CD1c-positive myeloid dendritic cell (primary cell): Measurements from ENCODE around the gene VCAN.

ENCODE experiments used
- DNase-seq: peaks from one replicate; pipeline ENCODE4 v3.0.0-alpha.2; 2016; ENCODE audit errors: extremely low spot score

VCAN gene

GRCh38 chr5:83531661-83532060, 60.1 kb downstream of the VCAN start:
- no peak for DNase-seq

- no peak for DNase-seq
Measured at GRCh38 chr5:83538786-83539462, 67.4 kb downstream of the VCAN start.

- no peak for DNase-seq
Measured at GRCh38 chr5:83539463-83539790, 67.9 kb downstream of the VCAN start.

GRCh38 chr5:83540105-83540504, 68.6 kb downstream of the VCAN start:
- DNase-seq: no peak

GRCh38 chr5:83540783-83541182, 69.2 kb downstream of the VCAN start:
- no peak for DNase-seq

GRCh38 chr5:83542839-83543238, 71.3 kb downstream of the VCAN start:
- DNase-seq: no peak

GRCh38 chr5:83543898-83544297, 72.4 kb downstream of the VCAN start:
- no peak for DNase-seq

GRCh38 chr5:83547161-83547560, 75.6 kb downstream of the VCAN start:
- DNase-seq: no peak

GRCh38 chr5:83547889-83548288, 76.3 kb downstream of the VCAN start:
- DNase-seq: no peak

GRCh38 chr5:83548581-83548980, 77.0 kb downstream of the VCAN start:
- DNase-seq: no peak

- DNase-seq: no peak
Measured at GRCh38 chr5:83549076-83549475, 77.5 kb downstream of the VCAN start.

GRCh38 chr5:83549674-83550073, 78.1 kb downstream of the VCAN start:
- no peak for DNase-seq

GRCh38 chr5:83551821-83552220, 80.3 kb downstream of the VCAN start:
- DNase-seq: no peak

GRCh38 chr5:83552275-83552674, 80.7 kb downstream of the VCAN start:
- DNase-seq: no peak

- DNase-seq: no peak
Measured at GRCh38 chr5:83553000-83553486, 81.5 kb downstream of the VCAN start.

- no peak for DNase-seq
Measured at GRCh38 chr5:83554133-83554532, 82.6 kb downstream of the VCAN start.

GRCh38 chr5:83554686-83555085, 83.1 kb downstream of the VCAN start:
- no peak for DNase-seq

GRCh38 chr5:83555263-83555662, 83.7 kb downstream of the VCAN start:
- DNase-seq: no peak

GRCh38 chr5:83556190-83556589, 84.6 kb downstream of the VCAN start:
- DNase-seq: no peak

GRCh38 chr5:83559118-83559785, 87.7 kb downstream of the VCAN start:
- DNase-seq: no peak

- DNase-seq: no peak
Measured at GRCh38 chr5:83562071-83562606, 90.6 kb downstream of the VCAN start.

GRCh38 chr5:83562791-83563557, 91.4 kb downstream of the VCAN start:
- DNase-seq: no peak

- DNase-seq: no peak
Measured at GRCh38 chr5:83563631-83564030, 92.1 kb downstream of the VCAN start.
